Tibial nerve (tissue), 3 donors: ENCODE measurements around the gene SNCG.

Experiments used
- POLR2A ChIP-seq, 2 donors: fragments of 450-650 bp; IDR thresholded peaks; one replicate each; pipeline ENCODE4 v1.6.1; 2017; ENCODE audit warnings: antibody characterized with exemption in 2 of 2, mild to moderate bottlenecking in 2 of 2, moderate library complexity in 2 of 2
- TF ChIP-seq, protein P1 (sequence below), 5 experiments: fragments of 200-600 bp in 3 of 5; fragments of 450-650 bp in 2 of 5; sonication (generic) in 3 of 5; IDR thresholded peaks; one replicate each; pipeline ENCODE4 v1.5.1; 2016 to 2019; ENCODE audit warnings: antibody characterized with exemption in 5 of 5, mild to moderate bottlenecking in 3 of 5, moderate library complexity in 2 of 5

DNA sequence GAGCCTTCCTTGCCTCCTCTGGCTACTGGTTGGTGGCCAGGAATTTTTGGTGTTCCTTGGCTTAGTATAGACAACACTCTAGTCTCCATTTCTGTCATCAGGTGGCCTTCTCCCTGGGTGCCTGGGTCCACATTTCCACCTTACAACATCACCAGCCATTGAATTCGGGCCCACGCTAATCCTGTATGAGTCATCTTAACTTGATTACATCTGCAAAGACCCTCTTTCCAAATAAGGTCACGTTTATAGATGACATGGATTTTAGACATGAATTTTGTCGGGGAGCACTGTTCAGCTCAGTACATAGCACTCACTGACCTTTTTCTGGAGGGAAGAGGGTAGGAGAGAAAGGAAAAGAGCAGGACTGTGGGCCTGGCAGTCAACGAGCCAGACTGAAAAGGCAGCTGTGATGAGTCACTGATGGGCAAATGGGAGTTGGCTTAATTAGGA is 40.4 kb upstream of the SNCG start:
- TF ChIP-seq, protein P1, sequence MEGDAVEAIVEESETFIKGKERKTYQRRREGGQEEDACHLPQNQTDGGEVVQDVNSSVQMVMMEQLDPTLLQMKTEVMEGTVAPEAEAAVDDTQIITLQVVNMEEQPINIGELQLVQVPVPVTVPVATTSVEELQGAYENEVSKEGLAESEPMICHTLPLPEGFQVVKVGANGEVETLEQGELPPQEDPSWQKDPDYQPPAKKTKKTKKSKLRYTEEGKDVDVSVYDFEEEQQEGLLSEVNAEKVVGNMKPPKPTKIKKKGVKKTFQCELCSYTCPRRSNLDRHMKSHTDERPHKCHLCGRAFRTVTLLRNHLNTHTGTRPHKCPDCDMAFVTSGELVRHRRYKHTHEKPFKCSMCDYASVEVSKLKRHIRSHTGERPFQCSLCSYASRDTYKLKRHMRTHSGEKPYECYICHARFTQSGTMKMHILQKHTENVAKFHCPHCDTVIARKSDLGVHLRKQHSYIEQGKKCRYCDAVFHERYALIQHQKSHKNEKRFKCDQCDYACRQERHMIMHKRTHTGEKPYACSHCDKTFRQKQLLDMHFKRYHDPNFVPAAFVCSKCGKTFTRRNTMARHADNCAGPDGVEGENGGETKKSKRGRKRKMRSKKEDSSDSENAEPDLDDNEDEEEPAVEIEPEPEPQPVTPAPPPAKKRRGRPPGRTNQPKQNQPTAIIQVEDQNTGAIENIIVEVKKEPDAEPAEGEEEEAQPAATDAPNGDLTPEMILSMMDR (IDR thresholded peaks at IDR 0.05), result no peak
- TF ChIP-seq POLR2A (IDR thresholded peaks at IDR 0.05), result no peak
